ENCODE measurements around the gene OR5AN1.
"Not testable (repeated sequence)": the region's sequence is repeated elsewhere in the genome, so short reads cannot be mapped to it uniquely, and the experiment has no call there.

Gene OR5AN1

GRCh38 chr11:59358595-59358994 lies at the start of gene OR5AN1:
TSS of gene OR5AN1 (plus strand) at chr11:59358895. CDS start at chr11:59364459, 5,564 bp downstream.
- Histone ChIP-seq H3K4me1 (ENCODE audit: low read length) (no peaks in the 10 kb centered on the region), H3K9me3 (ENCODE audit: insufficient read depth, low read length) (no peaks in the 10 kb centered on the region), H3K36me3 (replicated peaks; ENCODE audit: low read depth, low read length) (no peaks in the 10 kb centered on the region), H4K20me1 (ENCODE audit: insufficient read depth, low read length) (no peaks in the 10 kb centered on the region), H2AFZ (ENCODE audit: low read depth, low read length) (no peak within 1 kb of the TSS), H3K27me3 (ENCODE audit: low read depth, low read length) (peaks cover 4% of the 10 kb centered on the region; the same call in 1 of the 2 replicates), H3K9ac (ENCODE audit: low read length) (no peak within 1 kb of the TSS), H3K4me3 (ENCODE audit: low read length) (no peak within 1 kb of the TSS), H3K27ac (ENCODE audit: low read length) (no peak within 1 kb of the TSS), H3K79me2 (ENCODE audit: low read length) (no peaks in the 10 kb centered on the region), H3K4me2 (ENCODE audit: low read length) (no peak within 1 kb of the TSS)
- TF ChIP-seq EZH2phosphoT487 (IDR thresholded peaks at IDR 0.05; ENCODE audit: low read depth): no peak

GRCh38 chr11:59335001-59335400 lies 23.7 kb upstream of the OR5AN1 start:
- Histone ChIP-seq H3K4me1 (ENCODE audit: low read length) (no peaks in the 10 kb centered on the region), H3K36me3 (replicated peaks; ENCODE audit: low read depth, low read length) (no peaks in the 10 kb centered on the region), H3K27ac (ENCODE audit: low read length) (no peak overlapping the region), H3K79me2 (ENCODE audit: low read length) (no peaks in the 10 kb centered on the region), H3K9ac (ENCODE audit: low read length) (no peak overlapping the region), H3K4me3 (ENCODE audit: low read length) (no peak overlapping the region), H2AFZ (ENCODE audit: low read depth, low read length) (no peak overlapping the region), H3K9me3 (ENCODE audit: insufficient read depth, low read length) (no peaks in the 10 kb centered on the region), H4K20me1 (ENCODE audit: insufficient read depth, low read length) (no peaks in the 10 kb centered on the region), H3K4me2 (ENCODE audit: low read length) (no peak overlapping the region), H3K27me3 (ENCODE audit: low read depth, low read length) (no peaks in the 10 kb centered on the region)
- no peak for TF ChIP-seq EZH2phosphoT487 (IDR thresholded peaks at IDR 0.05; ENCODE audit: low read depth)
- TF ChIP-seq, protein P1, sequence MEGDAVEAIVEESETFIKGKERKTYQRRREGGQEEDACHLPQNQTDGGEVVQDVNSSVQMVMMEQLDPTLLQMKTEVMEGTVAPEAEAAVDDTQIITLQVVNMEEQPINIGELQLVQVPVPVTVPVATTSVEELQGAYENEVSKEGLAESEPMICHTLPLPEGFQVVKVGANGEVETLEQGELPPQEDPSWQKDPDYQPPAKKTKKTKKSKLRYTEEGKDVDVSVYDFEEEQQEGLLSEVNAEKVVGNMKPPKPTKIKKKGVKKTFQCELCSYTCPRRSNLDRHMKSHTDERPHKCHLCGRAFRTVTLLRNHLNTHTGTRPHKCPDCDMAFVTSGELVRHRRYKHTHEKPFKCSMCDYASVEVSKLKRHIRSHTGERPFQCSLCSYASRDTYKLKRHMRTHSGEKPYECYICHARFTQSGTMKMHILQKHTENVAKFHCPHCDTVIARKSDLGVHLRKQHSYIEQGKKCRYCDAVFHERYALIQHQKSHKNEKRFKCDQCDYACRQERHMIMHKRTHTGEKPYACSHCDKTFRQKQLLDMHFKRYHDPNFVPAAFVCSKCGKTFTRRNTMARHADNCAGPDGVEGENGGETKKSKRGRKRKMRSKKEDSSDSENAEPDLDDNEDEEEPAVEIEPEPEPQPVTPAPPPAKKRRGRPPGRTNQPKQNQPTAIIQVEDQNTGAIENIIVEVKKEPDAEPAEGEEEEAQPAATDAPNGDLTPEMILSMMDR (IDR thresholded peaks at IDR 0.05; ENCODE audit: low read depth, low read length): no peak

DNA sequence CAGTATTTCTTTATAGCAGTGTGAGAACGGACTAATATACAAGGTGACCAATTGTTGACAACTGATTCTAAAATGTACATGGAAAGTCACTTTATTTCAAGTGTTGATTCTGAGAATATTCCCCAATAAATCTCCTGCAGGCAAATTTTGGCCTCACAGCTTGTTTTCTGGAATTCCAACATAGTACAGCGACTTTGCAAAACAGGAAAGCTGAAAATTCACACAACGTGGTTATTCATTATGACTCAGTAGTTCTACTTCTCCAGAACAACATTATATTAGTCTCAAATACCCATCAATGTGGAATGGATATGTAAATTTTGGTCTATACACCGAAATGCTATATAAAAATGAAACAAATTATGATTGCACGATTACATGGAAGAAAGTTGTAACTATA lies 22.5 kb upstream of the OR5AN1 start:
- no peaks in the 10 kb centered on the region for H3K27me3 ChIP-seq (ENCODE audit: low read depth, low read length)
- H3K9ac ChIP-seq (ENCODE audit: low read length): no peak overlapping the region
- H3K79me2 ChIP-seq (ENCODE audit: low read length): no peaks in the 10 kb centered on the region
- no peaks in the 10 kb centered on the region for H3K4me1 ChIP-seq (ENCODE audit: low read length)
- H2AFZ ChIP-seq (ENCODE audit: low read depth, low read length): no peak overlapping the region
- H3K27ac ChIP-seq (ENCODE audit: low read length): no peak overlapping the region
- TF ChIP-seq, protein P1 (IDR thresholded peaks at IDR 0.05; ENCODE audit: low read depth, low read length): no peak
- TF ChIP-seq EZH2phosphoT487 (IDR thresholded peaks at IDR 0.05; ENCODE audit: low read depth): no peak
- H3K4me3 ChIP-seq (ENCODE audit: low read length): no peak overlapping the region
- no peak overlapping the region for H3K4me2 ChIP-seq (ENCODE audit: low read length)
- no peaks in the 10 kb centered on the region for H3K36me3 ChIP-seq (replicated peaks; ENCODE audit: low read depth, low read length)
- no peaks in the 10 kb centered on the region for H3K9me3 ChIP-seq (ENCODE audit: insufficient read depth, low read length)
- H4K20me1 ChIP-seq (ENCODE audit: insufficient read depth, low read length): no peaks in the 10 kb centered on the region

DNA sequence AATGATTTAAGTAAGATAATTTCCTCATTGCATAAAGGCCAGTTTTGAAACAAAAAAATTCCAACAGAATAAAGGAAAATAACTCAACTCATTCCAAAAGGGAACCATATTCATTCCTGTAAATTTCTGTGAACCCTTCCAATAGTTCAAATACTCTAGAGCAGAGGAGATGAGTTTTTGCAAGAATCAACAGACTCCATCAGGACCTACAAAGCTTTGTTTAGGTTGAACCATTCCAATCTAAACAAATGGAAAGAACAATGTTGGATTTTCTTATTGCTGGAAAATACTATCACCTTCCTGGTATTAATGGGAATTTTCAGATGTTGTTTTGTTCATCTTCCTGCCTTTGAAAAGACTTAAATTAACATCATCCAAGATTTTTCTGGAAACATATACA lies 21.8 kb upstream of the OR5AN1 start:
- Histone ChIP-seq H3K9me3 (ENCODE audit: insufficient read depth, low read length) (no peaks in the 10 kb centered on the region), H3K27me3 (ENCODE audit: low read depth, low read length) (no peaks in the 10 kb centered on the region), H3K36me3 (replicated peaks; ENCODE audit: low read depth, low read length) (no peaks in the 10 kb centered on the region), H3K27ac (ENCODE audit: low read length) (no peak overlapping the region), H3K4me1 (ENCODE audit: low read length) (no peaks in the 10 kb centered on the region), H3K9ac (ENCODE audit: low read length) (no peak overlapping the region), H2AFZ (ENCODE audit: low read depth, low read length) (no peak overlapping the region), H3K4me3 (ENCODE audit: low read length) (no peak overlapping the region), H3K4me2 (ENCODE audit: low read length) (no peak overlapping the region), H4K20me1 (ENCODE audit: insufficient read depth, low read length) (no peaks in the 10 kb centered on the region), H3K79me2 (ENCODE audit: low read length) (no peaks in the 10 kb centered on the region)
- TF ChIP-seq, protein P1 (IDR thresholded peaks at IDR 0.05; ENCODE audit: low read depth, low read length): no peak
- no peak for TF ChIP-seq EZH2phosphoT487 (IDR thresholded peaks at IDR 0.05; ENCODE audit: low read depth)

DNA sequence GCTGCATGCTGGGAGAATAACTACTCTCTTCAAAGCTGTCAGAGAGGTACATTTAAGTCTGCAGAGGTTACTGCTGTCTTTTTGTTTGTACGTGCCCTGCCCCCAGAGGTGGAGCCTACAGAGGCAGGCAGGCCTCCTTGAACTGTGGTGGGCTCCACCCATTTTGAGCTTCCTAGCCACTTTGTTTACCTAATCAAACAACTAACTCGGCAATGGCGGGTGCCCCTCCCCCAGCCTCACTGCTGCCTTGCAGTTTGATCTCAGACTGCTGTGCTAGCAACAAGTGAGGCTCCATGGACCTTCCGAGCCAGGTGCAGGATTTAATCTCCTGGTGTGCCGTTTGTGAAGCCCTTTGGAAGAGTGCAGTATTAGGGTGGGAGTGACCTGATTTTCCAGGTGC lies 9.0 kb upstream of the OR5AN1 start:
- not testable (repeated sequence) for H2AFZ ChIP-seq (ENCODE audit: low read depth, low read length); H3K27me3 ChIP-seq (ENCODE audit: low read depth, low read length); H3K4me1 ChIP-seq (ENCODE audit: low read length); H3K9me3 ChIP-seq (ENCODE audit: insufficient read depth, low read length); H3K4me3 ChIP-seq (ENCODE audit: low read length); H3K79me2 ChIP-seq (ENCODE audit: low read length); H3K9ac ChIP-seq (ENCODE audit: low read length); H3K4me2 ChIP-seq (ENCODE audit: low read length); H3K27ac ChIP-seq (ENCODE audit: low read length); H3K36me3 ChIP-seq (replicated peaks; ENCODE audit: low read depth, low read length); H4K20me1 ChIP-seq (ENCODE audit: insufficient read depth, low read length)

All from OCI-LY3 (cell line).